Endothelial cell of hepatic sinusoid (primary cell): ENCODE results near the gene LUZP1.

Source experiments
- in situ Hi-C: cut with HindIII; loops from 2 replicates; pipeline ENCODE4 v1.10.0; 2017; ENCODE audit warnings: low sequenced_read_pairs

LUZP1 gene

DNA sequence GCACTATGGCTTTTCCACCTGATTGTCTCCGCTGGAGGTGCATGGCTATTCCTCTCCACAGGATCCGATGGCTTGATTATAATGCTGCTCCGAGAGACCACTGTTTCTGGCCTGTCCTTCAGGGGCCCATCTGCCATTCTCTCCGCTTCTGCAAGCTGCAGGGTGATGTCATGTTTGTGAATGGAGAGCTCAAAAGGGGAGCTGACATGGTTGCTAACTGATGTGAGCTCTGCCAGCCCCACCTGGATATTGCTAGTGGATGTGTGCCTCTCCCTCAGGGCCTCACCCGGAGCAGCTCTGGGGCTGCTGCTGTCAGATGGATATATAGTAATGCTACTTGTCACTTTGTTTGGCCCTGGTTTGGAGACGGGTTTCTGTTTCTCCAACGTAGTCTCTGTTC lies 77.1 kb downstream of the LUZP1 start:
- in situ Hi-C loops, result no loop called here

DNA sequence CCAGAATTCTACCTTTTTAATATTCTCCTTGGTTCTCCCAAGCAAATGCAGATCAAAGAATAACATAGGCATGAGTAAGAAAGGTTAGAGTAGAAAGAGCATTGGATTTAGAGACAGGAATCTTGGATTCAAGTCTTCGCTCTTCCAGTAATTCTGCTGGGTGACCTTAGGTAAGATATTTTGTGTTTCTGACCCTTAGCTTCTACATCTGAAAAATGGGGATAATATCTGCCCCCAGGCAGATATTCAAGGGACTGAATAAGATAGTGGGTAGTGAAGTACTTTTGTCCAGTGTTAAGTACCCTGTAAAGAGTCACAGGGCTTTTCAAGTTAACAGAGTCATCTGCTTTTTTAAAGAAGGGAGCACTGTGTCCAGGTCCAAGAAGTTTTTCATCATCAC lies 78.6 kb downstream of the LUZP1 start:
- in situ Hi-C loops, result no loop called here

DNA sequence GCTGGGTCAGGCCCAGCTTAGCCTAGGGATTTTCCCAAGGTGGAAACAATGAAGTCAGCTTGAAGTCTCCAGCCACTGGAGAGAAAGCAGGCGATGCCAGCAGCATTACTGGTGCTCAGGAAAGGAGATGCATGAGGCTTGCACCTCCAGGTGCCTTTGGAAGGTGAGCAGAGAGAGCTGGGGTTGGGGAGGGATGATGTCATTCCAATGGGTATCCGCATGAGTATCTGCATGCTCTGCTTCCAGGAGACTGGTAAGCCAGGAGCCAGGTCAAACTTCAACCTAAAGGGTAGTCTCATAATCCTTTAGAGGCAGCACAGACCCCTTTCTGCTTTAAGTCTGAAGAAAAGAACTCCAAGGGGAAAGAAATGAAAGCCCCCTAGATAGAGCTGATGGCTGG lies 80.6 kb downstream of the LUZP1 start:
- in situ Hi-C loops, result no loop called here

DNA sequence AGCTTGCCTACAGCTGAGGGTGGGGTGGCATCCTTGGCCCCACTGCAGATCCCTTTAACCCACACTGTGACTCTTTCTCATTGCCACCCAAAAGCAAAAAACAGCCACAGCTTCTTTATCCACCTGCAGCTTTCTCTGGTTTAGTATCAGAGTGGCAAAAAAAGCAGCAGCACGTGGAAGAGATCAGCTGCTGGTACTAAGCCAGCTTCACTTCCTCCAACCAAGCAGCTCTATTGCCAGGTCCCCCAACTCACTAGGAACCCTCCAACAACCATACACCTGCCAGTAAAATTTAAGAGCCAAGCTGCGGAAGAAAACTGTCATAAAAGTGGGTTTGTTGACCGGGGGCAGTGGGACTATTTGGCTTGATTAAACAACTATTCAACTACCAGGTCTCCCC lies 83.0 kb downstream of the LUZP1 start:
- in situ Hi-C loops, result no loop called here

DNA sequence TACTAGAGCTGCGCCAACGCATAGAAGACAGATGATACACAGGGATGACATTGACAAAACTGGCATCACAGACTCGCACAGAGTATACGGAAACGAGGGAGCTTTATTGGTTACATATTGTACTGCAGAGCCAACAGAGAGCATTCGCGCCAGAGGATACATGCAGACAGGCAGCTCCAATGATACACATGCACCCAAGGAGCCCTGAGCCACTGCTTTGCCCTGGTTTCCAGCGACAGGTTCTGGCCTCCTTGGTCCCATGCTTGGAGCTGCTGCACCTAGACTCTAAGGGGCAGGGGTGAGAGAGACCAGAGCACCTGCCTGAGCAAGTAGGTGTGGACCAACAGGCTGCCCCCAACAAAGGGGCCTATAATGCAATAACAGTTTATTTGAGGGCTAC lies 83.8 kb downstream of the LUZP1 start:
- in situ Hi-C loops, result no loop called here

DNA sequence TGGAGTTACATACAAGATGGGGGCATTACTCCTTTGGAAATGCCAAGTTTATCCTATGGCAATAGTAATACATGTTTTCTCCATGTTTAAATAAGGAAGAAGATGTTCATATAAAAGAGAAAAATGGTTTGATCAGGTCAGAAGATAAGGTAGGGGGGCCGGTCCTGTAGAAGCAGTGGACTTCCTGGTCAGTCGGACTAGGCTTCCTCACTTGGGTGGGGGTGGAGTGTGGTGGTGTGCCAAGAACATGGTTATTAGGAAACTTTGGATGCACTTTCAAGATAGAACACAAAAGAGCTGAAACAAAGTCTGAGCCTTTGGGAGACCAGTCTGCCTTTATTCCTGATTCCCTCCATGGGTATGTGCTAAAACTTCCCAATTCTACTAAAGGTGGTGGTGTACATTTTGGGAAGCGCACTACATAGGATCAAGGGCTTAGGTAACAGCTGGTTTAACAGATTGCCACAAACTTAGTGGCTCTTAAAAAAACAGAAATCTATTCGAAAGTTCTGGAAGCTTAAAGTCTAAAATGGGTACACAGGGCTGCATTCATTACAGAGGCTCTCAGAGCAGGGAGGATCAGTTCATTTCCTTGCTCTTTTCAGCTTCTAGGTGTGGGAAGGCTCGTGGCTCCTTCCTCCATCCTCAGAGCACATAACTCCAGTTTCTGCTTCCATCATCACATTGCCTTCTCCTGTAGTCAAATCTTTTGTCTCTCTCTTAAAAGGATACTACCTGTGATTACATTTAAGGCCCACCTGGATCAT lies 84.8 kb downstream of the LUZP1 start:
- in situ Hi-C loops, result no loop called here

DNA sequence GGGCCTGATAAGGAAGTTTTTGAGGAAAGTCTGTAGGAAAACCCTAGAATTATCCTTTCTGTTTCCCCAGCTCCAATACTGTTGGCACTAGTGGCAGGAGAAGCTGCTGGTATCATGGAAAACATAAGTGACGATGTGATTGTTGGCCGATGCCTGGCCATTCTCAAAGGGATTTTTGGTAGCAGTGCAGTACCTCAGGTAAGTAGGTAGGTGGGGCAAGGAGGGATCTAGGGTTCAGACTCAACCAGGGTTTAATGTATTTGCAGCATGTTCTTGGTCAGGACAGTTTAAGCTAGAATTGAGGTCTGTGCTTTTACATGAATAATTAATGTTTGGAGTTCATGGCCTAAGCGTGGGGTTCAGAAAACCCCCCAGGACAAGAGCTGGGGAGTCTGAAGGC lies 87.3 kb downstream of the LUZP1 start:
- in situ Hi-C loops, result no loop called here

DNA sequence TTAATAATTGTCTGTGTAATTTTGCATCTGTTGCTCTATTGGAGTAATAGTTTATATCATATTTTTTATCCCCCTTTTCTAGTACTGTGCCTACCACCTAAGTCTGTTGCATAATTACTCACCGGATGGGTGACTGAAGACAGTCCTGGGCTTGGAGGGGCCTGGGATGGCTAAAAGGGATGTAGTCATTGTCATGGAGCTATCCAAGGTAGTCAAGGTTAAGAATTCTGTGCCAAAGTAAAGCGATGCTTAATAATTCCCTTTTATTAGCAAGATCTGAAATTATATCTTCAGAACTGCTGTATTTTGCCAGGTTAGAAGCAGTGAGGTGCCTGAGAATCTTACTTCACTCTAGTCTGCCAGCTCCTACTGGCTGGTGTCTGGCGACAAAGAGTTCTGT lies 87.8 kb downstream of the LUZP1 start:
- in situ Hi-C loops, result no loop called here

DNA sequence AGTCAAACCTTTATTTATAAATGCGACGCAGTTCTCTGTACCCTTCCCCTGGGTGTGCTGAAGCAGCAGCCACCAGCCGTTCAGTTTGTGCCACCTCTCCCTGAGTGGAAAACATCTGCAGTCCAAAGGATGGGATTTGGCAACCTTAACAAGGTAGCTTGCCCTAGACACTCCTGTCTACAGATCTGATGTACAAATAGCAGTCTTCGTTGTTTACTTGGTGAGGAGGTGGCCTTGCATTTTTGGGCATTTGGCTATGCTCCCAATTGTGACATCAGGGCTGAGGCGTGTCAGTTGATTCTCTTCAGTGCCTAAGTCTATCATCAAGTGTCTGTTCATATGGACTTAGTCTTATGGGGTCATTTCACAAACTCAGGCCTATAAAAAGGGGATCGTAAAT lies 89.6 kb downstream of the LUZP1 start:
- in situ Hi-C loops, result no loop called here

DNA sequence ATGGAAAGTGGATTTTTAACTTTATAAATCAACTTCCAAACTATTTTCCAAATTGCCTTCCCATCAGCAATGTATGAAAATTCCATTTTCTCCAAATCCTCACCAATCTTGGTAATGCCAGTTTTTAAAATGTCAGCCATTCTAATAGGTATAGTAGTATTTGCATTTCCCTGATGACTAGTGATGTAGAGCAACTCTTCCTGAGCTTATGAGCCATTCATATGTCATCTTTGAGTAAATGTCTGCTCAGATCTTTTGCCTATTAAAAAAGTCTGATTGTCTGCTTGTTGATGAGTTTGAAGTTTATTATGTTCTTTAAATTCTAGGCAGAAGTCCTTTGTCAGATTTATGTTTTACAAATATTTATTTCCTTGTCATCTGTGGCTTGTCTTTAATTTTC lies 94.6 kb downstream of the LUZP1 start:
- in situ Hi-C loops, result no loop called here

DNA sequence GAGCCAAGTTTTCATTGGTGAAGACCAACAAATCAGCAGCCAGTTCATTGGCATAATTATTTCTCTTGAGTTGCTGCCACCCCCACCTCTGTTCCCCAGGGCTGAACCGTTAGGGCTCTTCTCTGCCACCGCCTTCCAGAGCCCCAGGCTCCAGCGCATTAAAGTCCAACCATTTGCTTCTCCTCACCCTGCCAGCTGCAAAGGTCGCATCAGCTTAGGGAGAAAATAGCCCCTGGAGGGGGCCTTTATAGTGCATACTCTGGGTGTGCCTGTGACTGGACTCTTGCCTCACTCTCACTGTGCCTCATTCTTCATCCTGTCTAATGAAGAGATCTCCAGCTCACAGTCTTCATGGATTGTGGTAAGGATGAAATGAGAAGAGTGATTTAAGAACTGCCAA lies 99.0 kb downstream of the LUZP1 start:
- in situ Hi-C loops, result no loop called here

DNA sequence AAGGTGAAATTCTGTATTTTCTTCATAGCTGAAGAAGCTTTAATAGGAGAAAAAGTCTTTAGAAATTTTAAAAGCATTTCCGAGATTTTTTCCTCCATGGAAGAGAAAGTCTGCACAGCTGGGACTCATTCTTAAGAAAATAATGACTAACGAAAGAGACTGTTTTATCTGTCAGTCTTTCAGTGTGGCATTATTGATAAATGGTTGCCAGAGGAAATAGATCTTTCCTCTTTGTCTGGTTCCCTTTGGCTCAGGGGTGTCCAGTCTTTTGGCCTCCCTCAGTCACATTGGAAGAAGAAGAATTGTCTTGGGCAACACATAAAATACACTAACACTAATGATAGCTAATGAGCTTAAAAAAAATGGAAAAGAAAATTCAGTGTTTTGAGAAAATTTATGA lies 99.5 kb downstream of the LUZP1 start:
- in situ Hi-C loops, result no loop called here

DNA sequence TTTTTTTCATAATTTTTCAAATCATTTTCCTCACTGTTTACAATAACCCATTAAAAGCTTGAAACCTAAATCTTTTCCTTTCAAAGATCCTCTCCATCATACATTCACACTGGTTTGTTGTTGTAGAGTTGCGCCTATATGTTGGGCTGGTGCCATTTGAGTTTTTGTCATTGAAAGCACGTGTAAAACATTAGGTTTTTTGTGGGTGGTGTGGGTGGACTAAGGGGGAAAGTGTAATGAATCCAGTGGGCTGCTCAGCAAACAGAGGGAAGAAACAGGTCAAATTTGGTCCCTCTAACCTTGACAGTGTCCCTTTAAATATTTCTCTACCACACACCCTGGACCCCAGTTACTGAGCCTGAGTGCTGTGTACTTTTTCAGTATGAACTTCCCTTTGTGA lies 102.6 kb downstream of the LUZP1 start:
- in situ Hi-C loops, result no loop called here

DNA sequence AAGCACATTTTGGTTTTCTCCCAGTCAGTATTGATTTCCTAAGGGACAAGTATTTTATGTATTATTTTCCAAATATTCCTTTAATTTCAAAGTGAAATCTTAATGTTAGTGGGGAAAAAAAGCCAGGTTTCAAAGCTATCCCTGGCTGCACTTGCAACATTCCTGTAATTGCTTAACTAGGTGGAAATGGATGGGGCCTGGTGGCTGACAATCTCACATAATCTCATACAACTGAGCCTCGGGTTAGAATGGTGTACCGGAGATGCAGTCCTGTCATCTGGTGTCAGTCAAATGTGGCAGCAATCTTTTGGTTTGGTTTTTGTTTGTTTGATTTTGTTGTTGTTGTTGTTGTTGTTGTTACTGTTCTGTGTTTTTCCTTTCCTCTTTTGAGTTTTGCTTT lies 103.3 kb downstream of the LUZP1 start:
- in situ Hi-C loops, result no loop called here

DNA sequence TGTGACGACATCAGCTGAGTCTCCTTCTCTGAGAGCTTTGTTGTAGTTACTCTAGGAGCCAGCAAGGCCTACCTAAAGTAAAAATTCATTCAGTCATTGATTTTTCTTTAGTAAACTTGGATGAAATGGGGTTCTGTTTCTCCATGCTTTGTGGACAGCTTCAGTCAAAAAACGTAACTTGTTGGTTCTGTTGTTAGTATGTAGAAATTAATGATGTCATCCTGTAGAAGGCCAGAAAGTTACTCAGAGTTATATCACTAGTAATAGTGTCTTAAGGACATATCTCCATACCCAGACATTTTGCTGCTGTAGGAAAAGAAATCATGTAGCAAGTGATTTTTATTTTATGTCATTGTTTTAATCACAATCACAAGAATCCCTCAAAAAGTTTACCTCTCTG lies 106.4 kb downstream of the LUZP1 start:
- in situ Hi-C loops, result no loop called here

DNA sequence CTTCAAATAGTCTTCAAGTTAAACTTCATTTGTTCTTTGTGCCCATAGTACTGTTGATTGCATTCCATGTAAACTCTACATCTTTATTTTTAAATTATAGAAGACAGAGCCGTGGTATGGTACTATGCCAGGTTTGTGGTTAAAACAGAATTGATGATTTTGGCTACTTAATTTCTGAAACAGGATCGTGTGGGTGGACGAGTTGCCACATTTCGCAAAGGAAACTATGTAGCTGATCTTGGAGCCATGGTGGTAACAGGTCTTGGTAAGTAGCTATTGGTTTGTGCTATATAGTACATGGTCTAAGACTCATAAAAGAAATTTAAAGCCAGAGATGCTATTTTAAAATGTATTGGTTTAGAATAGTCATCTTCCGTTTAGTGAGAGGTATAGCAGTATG lies 111.4 kb downstream of the LUZP1 start:
- in situ Hi-C loops, result no loop called here

DNA sequence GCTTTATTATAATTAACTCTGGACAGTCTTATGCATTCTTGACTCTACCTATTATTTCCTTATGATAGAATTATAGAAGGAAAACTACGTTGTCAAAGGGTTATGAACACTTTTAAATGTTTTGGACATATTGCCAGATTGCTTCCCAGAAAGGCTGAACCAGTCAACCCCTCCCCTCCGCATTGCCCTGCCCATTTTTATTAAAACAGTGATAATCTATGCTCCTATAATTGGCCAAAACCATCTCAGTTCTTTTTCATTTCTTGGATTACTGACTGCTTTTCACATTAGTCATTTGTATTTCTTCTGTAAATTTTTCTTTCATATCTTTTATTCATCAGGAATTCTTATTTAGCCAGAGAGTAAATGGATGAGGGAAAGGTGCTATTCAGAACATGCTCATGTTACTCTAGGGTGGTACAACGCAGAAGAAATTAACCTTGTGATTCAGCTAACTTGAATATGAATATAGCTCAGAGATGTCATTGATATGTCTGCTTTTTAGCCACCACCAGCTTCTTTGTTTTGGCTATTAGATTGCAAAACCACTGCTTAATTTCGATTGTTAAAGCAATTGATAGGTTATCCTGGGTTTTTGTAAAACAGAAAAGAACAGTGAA lies 117.3 kb downstream of the LUZP1 start:
- in situ Hi-C loops, result no loop called here

DNA sequence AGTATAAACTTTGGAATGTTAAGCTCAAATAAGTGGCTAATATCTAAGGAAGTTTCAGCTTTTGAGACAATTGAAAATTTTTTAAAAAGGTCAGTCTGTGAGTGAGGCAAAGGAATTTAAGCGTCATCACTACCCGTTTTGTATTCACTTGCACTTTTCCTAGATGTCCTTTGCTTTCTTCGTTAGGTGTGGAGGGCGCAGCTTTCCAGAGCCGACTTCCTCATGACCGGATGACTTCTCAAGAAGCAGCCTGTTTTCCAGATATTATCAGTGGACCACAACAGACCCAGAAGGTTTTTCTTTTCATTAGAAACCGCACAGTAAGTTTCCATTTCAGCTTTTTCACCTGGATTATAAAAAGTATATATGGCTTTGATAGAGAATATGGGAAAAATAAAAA lies 118.5 kb downstream of the LUZP1 start:
- in situ Hi-C loops, result no loop called here

DNA sequence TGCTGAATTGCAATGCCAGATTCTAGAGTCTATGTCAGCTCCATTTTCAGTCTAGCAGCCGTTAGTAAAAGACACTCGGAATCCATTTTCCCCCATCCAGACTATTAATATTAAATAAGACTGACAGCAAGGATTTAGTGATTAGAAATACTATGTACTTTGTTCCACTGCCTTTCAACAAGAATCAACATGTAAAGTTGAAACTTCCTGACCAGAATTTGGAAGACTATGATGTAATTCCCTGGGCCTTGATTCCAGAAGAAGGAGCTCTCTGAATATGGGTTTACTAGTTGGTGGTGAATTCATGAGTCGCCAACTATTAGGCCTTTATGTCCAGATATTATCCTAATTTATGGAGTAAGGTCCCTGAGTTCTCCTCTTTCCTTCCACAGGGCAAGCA lies 124.6 kb downstream of the LUZP1 start:
- in situ Hi-C loops, result no loop called here

DNA sequence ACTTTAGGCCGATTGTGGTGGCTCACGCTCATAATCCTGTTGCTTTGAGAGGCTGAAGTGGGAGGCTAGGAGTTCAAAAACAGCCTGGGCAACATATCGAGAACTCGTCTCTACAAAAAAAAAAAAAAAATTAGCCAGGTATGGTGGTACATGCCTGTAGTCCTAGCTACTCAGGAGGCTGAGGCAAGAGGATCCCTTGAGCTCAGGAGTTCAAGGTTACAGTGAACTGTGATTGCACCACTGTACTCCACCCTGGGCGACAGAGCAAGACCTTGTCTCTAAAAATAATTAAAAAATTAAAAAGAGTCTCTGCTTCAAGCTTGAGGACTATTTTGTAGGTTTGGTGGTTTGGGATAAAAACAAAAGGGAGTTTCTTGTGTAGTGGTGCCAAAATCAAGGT lies 128.1 kb downstream of the LUZP1 start:
- in situ Hi-C loops, result no loop called here

DNA sequence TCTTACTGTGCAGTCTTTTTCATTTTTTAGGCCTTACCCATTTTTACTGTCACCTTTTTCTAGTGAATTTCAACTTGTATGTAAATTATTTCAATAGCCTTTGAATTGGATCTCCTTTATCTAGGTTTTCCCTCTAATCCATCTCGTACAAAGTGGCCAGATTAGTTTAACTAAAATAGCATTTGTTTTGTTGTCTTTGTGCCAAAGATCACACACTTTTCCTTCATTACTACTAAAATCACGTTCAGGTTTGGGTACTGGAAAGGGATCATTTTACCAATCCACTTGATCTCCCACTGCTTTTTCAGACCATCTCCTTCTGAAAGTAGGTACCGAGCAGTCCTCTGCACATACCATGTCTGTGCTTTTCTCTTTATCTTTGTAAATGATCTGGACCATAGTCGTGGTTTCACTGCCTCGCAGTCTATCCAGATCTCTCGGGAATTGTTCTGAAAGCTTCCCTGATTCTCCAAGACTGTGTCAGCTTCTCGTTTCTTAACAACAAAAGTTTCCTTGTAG lies 129.3 kb downstream of the LUZP1 start:
- in situ Hi-C loops, result no loop called here

DNA sequence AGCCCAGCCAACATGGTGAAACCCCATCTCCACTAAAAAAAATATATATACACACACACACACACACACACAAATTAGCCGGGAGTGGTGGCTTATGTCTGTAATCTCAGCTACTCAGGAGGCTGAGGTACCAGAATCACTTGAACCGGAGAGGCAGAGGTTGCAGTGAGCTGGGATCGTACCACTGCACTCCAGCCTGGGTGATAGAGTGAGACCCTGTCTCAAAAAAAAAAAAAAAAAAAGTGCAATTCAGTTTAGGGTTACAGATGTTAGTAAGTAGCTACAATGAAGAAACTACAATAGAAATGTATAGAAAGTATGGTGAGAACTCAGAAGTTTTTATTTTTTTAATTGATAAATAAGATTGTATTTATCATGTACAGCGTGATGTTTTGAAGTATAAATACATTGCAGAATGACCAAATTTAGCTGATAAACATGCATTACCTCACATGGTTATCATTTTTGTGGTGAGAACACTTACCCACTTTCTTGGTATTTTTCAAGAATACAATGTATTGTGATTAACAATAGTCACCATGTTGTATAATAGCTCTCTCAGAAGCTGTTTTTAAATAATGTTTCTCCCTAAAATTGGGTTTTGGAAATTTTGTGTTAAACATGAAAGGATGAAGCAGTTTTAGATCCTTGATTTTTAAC lies 131.4 kb downstream of the LUZP1 start:
- in situ Hi-C loops, result no loop called here
